Measurements from ENCODE around the gene ATP8B3. TPM values are rescaled to one million over a fixed set of nuclear protein-coding genes. Genes with fewer than 3 reads are reported as not detected.

Gene ATP8B3
- total RNA-seq, 4 donors from 2014 or later, result 0.21 to 2.4 (median 1.2) TPM

DNA sequence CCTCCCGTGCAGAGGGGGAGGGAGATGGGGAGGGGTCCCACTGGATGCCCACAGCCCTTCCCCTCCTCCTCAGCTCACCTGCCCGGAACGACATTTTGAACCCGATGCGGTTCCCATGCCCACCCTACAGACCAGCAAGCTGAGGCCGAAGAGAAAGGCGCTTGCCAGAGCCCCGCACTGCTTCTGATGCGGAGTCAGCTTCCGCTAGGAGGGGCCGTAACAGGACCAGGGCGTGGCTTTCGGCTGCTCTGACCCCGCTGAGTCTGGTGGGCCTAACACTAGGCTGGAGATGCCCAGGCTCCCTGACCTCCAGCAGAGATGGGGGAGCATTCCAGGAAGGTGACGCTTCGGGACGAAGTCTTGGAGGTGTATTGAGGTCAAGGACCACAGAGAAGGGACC, 52.1 kb downstream of the ATP8B3 start:
- peaks cover 0 to 27% (median 4%) of the 10 kb centered on the region in 4 donors for H3K4me1 ChIP-seq
- 3 to 6% methylated on average over 13 to 16 of the region's 17 CpGs for WGBS, 2 donors
- H3K36me3 ChIP-seq, result no peaks in the 10 kb centered on the region
- TF ChIP-seq, protein P1, sequence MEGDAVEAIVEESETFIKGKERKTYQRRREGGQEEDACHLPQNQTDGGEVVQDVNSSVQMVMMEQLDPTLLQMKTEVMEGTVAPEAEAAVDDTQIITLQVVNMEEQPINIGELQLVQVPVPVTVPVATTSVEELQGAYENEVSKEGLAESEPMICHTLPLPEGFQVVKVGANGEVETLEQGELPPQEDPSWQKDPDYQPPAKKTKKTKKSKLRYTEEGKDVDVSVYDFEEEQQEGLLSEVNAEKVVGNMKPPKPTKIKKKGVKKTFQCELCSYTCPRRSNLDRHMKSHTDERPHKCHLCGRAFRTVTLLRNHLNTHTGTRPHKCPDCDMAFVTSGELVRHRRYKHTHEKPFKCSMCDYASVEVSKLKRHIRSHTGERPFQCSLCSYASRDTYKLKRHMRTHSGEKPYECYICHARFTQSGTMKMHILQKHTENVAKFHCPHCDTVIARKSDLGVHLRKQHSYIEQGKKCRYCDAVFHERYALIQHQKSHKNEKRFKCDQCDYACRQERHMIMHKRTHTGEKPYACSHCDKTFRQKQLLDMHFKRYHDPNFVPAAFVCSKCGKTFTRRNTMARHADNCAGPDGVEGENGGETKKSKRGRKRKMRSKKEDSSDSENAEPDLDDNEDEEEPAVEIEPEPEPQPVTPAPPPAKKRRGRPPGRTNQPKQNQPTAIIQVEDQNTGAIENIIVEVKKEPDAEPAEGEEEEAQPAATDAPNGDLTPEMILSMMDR (IDR thresholded peaks at IDR 0.05), result no peak
- TF ChIP-seq EP300 (IDR thresholded peaks at IDR 0.05), result no peak
- no peak for TF ChIP-seq POLR2A (IDR thresholded peaks at IDR 0.05)
- no peak for DNase-seq (ENCODE audit: low spot score in 2 of 2)
- no peak overlapping the region for H3K27ac ChIP-seq
- H3K4me3 ChIP-seq, result no peak overlapping the region
- H3K9me3 ChIP-seq, result no peaks in the 10 kb centered on the region
- H3K27me3 ChIP-seq, result peaks cover 3 to 100% of the 10 kb centered on the region in 2 donors

DNA sequence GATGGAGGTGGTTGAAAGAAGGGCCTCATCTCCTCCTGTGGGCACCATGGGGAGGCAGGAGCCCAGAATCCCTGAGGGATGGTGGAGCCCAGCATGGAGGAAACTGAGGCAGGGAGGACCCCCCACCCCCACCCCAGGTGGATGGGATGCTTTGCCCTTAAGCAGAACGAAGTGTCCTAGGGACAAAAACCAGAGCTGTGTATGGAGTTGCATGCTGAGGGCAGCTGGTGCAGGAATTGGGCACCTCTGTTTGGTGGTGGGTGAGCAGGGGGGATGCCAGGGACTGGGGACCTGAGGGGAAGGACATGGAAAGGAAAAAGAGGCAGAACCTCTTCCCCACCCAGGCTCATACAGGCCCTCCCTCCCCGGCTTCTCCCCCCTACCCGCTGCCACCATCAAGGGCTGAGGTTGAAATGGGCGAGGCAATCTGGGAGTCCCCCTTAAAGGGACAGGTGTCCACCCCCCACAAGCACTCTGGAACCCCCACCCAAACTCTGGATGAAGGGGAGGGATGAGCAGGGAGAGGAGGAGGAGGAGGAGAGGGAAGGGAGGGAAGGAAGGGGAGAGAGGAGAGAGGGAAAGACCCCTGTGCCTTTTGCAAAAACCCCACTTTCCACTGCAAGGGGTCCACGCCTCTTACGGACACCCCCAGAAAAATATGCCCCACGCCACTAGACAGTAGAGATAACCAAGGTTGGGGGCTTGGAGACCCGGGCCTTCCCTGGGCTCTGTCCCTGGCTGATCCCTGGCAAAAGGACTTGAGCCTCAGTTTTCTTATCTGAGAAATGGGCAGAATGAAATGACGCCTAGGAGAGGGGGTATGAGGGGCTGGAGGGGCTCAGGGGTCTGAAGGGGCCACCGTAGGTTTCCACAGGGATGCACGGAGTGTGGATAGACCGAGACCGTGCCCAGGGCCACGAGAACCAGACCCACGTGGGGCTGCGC, 52.8 kb downstream of the ATP8B3 start:
- no peak for DNase-seq (ENCODE audit: low spot score in 2 of 2)
- Histone ChIP-seq H3K27ac (no peak overlapping the region), H3K36me3 (no peaks in the 10 kb centered on the region), H3K9me3 (no peaks in the 10 kb centered on the region), H3K27me3 (peaks cover 3 to 98% of the 10 kb centered on the region in 2 donors), H3K4me3 (no peak overlapping the region), H3K4me1 (peaks cover 0 to 33% (median 5%) of the 10 kb centered on the region in 4 donors)
- 14 to 21% methylated on average over 12 to 16 of the region's 16 CpGs for WGBS, 2 donors
- TF ChIP-seq POLR2A (IDR thresholded peaks at IDR 0.05) (no peak), EP300 (IDR thresholded peaks at IDR 0.05) (no peak)
- TF ChIP-seq, protein P1 (IDR thresholded peaks at IDR 0.05), result no peak

DNA sequence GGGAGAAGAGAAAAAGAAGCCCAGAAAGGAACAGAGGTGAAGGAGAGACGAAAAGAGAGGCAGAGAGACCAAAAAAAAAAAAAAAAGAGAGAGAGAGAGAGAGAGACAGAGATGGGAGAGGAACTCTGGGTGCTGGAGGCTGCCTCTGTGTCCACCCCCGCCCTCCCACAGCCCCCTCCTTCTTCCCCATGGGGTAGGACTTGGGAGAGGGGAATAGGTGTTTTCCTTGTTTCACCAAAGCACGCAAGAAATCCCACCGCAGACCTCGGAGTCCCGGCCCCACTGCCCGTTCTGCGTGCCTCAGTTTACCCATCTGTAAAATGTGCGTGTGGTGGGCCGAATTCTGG, 53.9 kb downstream of the ATP8B3 start:
- Histone ChIP-seq H3K4me3 (no peak overlapping the region), H3K27me3 (peaks cover 3 to 88% of the 10 kb centered on the region in 2 donors), H3K36me3 (no peaks in the 10 kb centered on the region), H3K4me1 (peaks cover 0 to 33% (median 5%) of the 10 kb centered on the region in 4 donors), H3K27ac (no peak overlapping the region), H3K9me3 (no peaks in the 10 kb centered on the region)
- DNase-seq (ENCODE audit: low spot score in 2 of 2), result no peak
- TF ChIP-seq POLR2A (IDR thresholded peaks at IDR 0.05), result no peak
- no peak for TF ChIP-seq EP300 (IDR thresholded peaks at IDR 0.05)
- TF ChIP-seq, protein P1 (IDR thresholded peaks at IDR 0.05), result no peak
- WGBS, 2 donors, result 1 to 5% methylated on average over 10 of the region's 10 CpGs

DNA sequence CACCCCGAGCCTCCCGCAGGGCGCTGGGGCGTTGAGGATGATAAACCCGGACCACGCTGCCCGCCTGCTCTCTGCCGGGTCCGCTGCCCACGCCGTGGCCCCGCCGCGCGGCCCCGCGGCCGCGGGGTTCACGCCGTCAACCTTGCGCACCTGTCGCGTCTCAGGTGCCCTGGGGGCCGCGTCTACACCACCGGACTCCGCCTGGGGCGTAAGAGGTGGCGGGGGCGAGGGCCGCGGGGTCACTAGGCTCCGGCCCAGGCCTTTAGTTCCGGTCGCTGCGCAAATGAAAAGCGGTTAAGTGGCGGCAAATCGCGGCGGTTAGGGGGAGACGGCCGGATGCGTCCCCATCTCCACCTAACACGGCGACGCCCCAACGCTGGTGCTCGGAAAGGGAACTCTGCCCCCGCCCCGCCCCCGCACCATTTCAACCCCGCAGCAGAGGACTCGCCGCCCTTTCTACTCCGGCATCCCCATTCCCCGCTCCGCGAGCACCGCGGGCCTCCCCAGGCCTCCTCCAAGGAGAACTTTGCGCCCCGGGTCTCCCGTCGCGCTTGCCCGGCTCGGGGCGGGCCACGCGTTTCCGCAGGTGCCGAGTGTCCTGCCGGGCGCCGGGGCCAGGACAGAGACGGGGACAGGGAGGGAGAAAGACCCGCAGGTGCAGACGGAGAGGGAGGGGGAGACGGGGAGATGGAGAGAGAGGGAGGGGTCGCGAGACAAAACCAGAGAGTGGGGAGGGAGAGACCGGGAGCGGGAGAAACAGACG, 54.4 kb downstream of the ATP8B3 start:
- 1% methylated on average over 40 to 61 of the region's 86 CpGs for WGBS, 2 donors
- Histone ChIP-seq H3K4me1 (peaks cover 0 to 36% (median 5%) of the 10 kb centered on the region in 4 donors), H3K9me3 (no peaks in the 10 kb centered on the region), H3K27me3 (peaks cover 3 to 87% of the 10 kb centered on the region in 2 donors), H3K36me3 (no peaks in the 10 kb centered on the region), H3K4me3 (no peak overlapping the region), H3K27ac (no peak overlapping the region)
- DNase-seq (ENCODE audit: low spot score in 2 of 2), result no peak
- TF ChIP-seq, protein P1 (IDR thresholded peaks at IDR 0.05), result no peak
- TF ChIP-seq EP300 (IDR thresholded peaks at IDR 0.05) (no peak), POLR2A (IDR thresholded peaks at IDR 0.05) (no peak)
